ENCODE data around the gene SH3BP5L. TPM values are rescaled to one million over a fixed set of nuclear protein-coding genes. Genes with fewer than 3 reads are reported as not detected.

The SH3BP5L gene
- total and polyA plus RNA-seq, 2 of the 8 experiments (the other 6 are each of a cell fraction or from before 2014, with no cell fraction given): 20.2 to 28.4 TPM

DNA sequence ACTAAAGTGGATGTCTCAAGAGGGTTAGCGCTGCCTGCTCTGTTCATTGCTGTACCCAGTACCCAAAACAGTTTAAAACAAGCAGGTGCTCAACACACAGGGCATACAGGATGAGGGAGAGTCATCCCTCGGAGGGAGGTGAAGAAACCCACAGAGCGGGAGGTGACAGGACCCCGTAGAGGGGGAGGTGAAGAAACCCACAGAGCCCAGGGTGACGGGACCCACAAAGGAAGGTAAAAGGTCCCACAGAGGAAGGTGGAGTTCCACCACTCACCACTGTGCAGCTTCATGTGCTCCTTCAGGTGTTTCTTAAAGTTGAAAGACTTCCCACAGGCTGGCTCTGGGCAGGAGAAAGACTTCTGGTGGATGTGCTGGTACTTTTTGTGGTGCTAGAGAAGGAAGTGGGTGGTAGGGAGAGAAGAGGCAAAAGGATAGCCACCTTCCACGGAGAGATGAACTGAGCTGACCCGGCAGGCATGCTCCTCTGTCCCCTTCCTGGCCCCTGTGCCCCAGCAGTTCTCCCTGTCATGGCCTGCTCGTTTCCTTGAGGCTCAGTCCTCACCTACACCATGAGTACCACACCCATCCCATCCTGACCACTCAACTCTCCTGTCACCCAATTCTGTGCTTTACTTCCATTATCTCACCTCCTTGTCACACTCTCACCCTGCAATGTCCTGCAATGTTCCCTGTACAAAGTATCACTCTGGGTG is 28.1 kb upstream of the SH3BP5L start:
- no peak overlapping the region for H4K8ac ChIP-seq (ENCODE audit: extremely low read depth, insufficient read depth, low read length)
- 85% methylated on average over 8 of the region's 8 CpGs; no CpG with 5 or more reads in 1 of the 2 experiments for WGBS, 2 experiments (ENCODE audit: extremely low coverage in 1 of 2, insufficient coverage in 1 of 2, insufficient read length in 1 of 2, insufficient replicate concordance in 2 of 2, low coverage in 1 of 2, low lambda C conversion rate in 2 of 2, missing lambda C conversion rate in 1 of 2)
- H3K9me3 ChIP-seq (ENCODE audit: insufficient read depth in 2 of 2, low read depth in 1 of 2, low read length in 1 of 2): no peaks in the 10 kb centered on the region
- no peak overlapping the region for H2BK12ac ChIP-seq (ENCODE audit: low read depth, low read length)
- no peak overlapping the region for H3K27ac ChIP-seq (ENCODE audit: low read depth, low read length)
- FAIRE-seq (no peak), DNase-seq (ENCODE audit: low read depth in 1 of 2, low spot score in 2 of 2) (no peak)
- H3K18ac ChIP-seq (ENCODE audit: extremely low read depth, low read length): no peak overlapping the region
- H3K4me1 ChIP-seq (replicated peaks in 1 of 4; ENCODE audit: control insufficient read depth in 3 of 4, insufficient read depth in 4 of 4, low read length in 3 of 4): peaks cover 0 to 11% (median 7%) of the 10 kb centered on the region in 4 experiments; a peak in 6 of 7 replicates
- H3K36me3 ChIP-seq (ENCODE audit: control insufficient read depth in 2 of 4, insufficient read depth in 4 of 4, low read length in 3 of 4): peaks cover 10 to 42% (median 31%) of the 10 kb centered on the region in 4 experiments
- H3K23me2 ChIP-seq (ENCODE audit: low read depth, low read length): peaks cover 12% of the 10 kb centered on the region
- H3K56ac ChIP-seq (replicated peaks; ENCODE audit: insufficient read length, low read depth, low read length): no peak overlapping the region
- no peak overlapping the region for H2BK5ac ChIP-seq (ENCODE audit: low read depth, low read length)
- no peak overlapping the region for H3K23ac ChIP-seq (ENCODE audit: insufficient read length)
- no peak overlapping the region for H3K4me3 ChIP-seq (ENCODE audit: extremely low read depth in 1 of 4, insufficient read depth in 2 of 4, low read depth in 3 of 4, low read length in 4 of 4)
- no peak overlapping the region for H3K4me2 ChIP-seq (ENCODE audit: insufficient read depth in 1 of 2, low read depth in 2 of 2, low read length in 2 of 2)
- no peak overlapping the region for H2AFZ ChIP-seq (ENCODE audit: low read length)
- H4K91ac ChIP-seq (replicated peaks; ENCODE audit: insufficient read length, low read length): no peak overlapping the region
- peaks cover 0 to 8% of the 10 kb centered on the region in 2 experiments; a peak in 1 of 4 replicates for H3K79me2 ChIP-seq (ENCODE audit: control insufficient read depth in 1 of 2, insufficient read depth in 2 of 2, low read length in 2 of 2)
- no peak overlapping the region for H3K14ac ChIP-seq (ENCODE audit: insufficient read length)
- no peak overlapping the region for H2BK120ac ChIP-seq (replicated peaks; ENCODE audit: low read depth, low read length)
- no peaks in the 10 kb centered on the region for H3K27me3 ChIP-seq (replicated peaks in 1 of 4; ENCODE audit: control insufficient read depth in 3 of 4, extremely low read depth in 1 of 4, insufficient read depth in 3 of 4, low read length in 3 of 4)
- POLR2A ChIA-PET (ENCODE audit: partially characterized antibody): interaction anchor here (0.9 to 2.0 kb wide), 3 partner anchors 9 to 52 kb away, joined by 3 to 5 read pairs (median 3); partner anchors contain the start of gene PGBD2
- H4K5ac ChIP-seq (ENCODE audit: insufficient read length, low read depth, low read length): no peak overlapping the region
- 0 out of 2 replicates have a peak, but pooled peaks cover 2% of the 10 kb centered on the region for H3K79me1 ChIP-seq (ENCODE audit: low read depth, low read length)
- peaks cover 7 to 15% of the 10 kb centered on the region in 2 experiments for H4K20me1 ChIP-seq (replicated peaks in 1 of 2; ENCODE audit: control insufficient read depth in 1 of 2, insufficient read depth in 2 of 2, low read length in 2 of 2)
- H3K4ac ChIP-seq (replicated peaks; ENCODE audit: insufficient read length, low read depth, low read length): no peak overlapping the region
- H2AK5ac ChIP-seq (ENCODE audit: low read depth, low read length): no peak overlapping the region
- H2BK20ac ChIP-seq (ENCODE audit: low read length): no peak overlapping the region
- H3K9ac ChIP-seq (replicated peaks in 1 of 4; ENCODE audit: extremely low read depth in 1 of 4, low read depth in 3 of 4, low read length in 3 of 4): no peak overlapping the region
- CTCF ChIA-PET (ENCODE audit: partially characterized antibody): interaction anchor here (0.7 to 4.1 kb wide), 3 partner anchors 12 to 29 kb away, joined by 3 to 27 read pairs (median 3); partner anchors contain the start of gene SH3BP5L
- no peak overlapping the region for H2BK15ac ChIP-seq (ENCODE audit: low read length)
- TF ChIP-seq SIRT6 (IDR thresholded peaks at IDR 0.05; ENCODE audit: low read length) (no peak), CBX8 (IDR thresholded peaks at IDR 0.05; ENCODE audit: borderline replicate concordance, low read depth, low read length) (no peak), CTBP2 (IDR thresholded peaks at IDR 0.05; ENCODE audit: borderline replicate concordance, insufficient read depth, insufficient read length, low read length) (no peak), EZH2 (IDR thresholded peaks at IDR 0.05; ENCODE audit: low read depth, low read length, severe bottlenecking) (no peak), POU5F1 (IDR thresholded peaks at IDR 0.05; ENCODE audit: low read depth, low read length) (no peak)
- TF ChIP-seq, protein P1, sequence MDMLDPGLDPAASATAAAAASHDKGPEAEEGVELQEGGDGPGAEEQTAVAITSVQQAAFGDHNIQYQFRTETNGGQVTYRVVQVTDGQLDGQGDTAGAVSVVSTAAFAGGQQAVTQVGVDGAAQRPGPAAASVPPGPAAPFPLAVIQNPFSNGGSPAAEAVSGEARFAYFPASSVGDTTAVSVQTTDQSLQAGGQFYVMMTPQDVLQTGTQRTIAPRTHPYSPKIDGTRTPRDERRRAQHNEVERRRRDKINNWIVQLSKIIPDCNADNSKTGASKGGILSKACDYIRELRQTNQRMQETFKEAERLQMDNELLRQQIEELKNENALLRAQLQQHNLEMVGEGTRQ (IDR thresholded peaks at IDR 0.05; ENCODE audit: low read length): no peak
- TF ChIP-seq, protein P2, sequence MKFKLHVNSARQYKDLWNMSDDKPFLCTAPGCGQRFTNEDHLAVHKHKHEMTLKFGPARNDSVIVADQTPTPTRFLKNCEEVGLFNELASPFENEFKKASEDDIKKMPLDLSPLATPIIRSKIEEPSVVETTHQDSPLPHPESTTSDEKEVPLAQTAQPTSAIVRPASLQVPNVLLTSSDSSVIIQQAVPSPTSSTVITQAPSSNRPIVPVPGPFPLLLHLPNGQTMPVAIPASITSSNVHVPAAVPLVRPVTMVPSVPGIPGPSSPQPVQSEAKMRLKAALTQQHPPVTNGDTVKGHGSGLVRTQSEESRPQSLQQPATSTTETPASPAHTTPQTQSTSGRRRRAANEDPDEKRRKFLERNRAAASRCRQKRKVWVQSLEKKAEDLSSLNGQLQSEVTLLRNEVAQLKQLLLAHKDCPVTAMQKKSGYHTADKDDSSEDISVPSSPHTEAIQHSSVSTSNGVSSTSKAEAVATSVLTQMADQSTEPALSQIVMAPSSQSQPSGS (IDR thresholded peaks at IDR 0.05; ENCODE audit: low read length): no peak

Data from H1 (cell line).